Left cardiac atrium (tissue), 4 donors: Measurements from ENCODE around the gene MEF2A. TPM values are rescaled to one million over a fixed set of nuclear protein-coding genes. Genes with fewer than 3 reads are reported as not detected.
A peak's percentile ranks its signal among the peaks of the same experiment; 100 is the strongest.

Source experiments
- ATAC-seq, 2 donors: fragments of 200-7000 bp; cut with Tn5 transposase; one replicate each; pipeline ENCODE4 v1.9.1; 2020; ENCODE audit warnings: mild to moderate bottlenecking in 2 of 2, moderate library complexity in 2 of 2
- DNase-seq: peaks from one replicate; pipeline ENCODE4 v3.0.0-alpha.2; 2020
- intact Hi-C, 2 donors: fragments of 100-400 bp; cut with DNase I; formaldehyde crosslinking; loops; one replicate each; pipeline versions ENCODE4 v1.14.1 to v1.15.1; 2022 to 2023
- total RNA-seq, 2 donors: library from RNA; stranded (reverse); fragmentation: NEBNext Ultra II Directional; extraction: Animal tissue kit (Norgen Biotek cat#: 25700); gene quantifications; one replicate each; pipeline ENCODE4 v1.2.1, GENCODE V29; 2021
- donor health status: DM: no; HTN: yes; CAD: no.
- donor health status: DM: no; HTN: yes; CAD: no; lungs with severe emphysema.
- donor health status: DM: yes; HTN: yes; CAD: no.
- donor health status: Dilated cardiomyopathy.

The MEF2A gene
- total RNA-seq, 2 donors from 2014 or later: 96.0 to 145 TPM

GRCh38 chr15:99712415-99712814, 146.6 kb downstream of the MEF2A start:
- intact Hi-C loops: no loop called here
- ATAC-seq: no peak
- no peak for DNase-seq

GRCh38 chr15:99716540-99717095, 150.8 kb downstream of the MEF2A start:
- no peak for DNase-seq
- intact Hi-C loops: loop anchor here in 1 of 2 donors (5.0 kb wide), 1 partner anchor 429 kb away; no protein-coding TSS in a partner anchor
- ATAC-seq: peak; percentile 35 to 38

GRCh38 chr15:99717161-99718009, 151.6 kb downstream of the MEF2A start:
- intact Hi-C loops: loop anchor here in 1 of 2 donors (5.0 kb wide), 1 partner anchor 430 kb away; no protein-coding TSS in a partner anchor
- ATAC-seq (peak; percentile 68 to 79), DNase-seq (peak; percentile 56)

- DNase-seq (no peak), ATAC-seq (peak in 1 of 2 donors; percentile 24)
- intact Hi-C loops: loop anchor here in 1 of 2 donors (5.0 kb wide), 1 partner anchor 431 kb away; no protein-coding TSS in a partner anchor
These were observed 152.6 kb downstream of the MEF2A start for GRCh38 chr15:99718421-99718820.

- DNase-seq (no peak), ATAC-seq (no peak)
- intact Hi-C loops: loop anchor here in 1 of 2 donors (5.0 kb wide), 1 partner anchor 432 kb away; no protein-coding TSS in a partner anchor
These were observed 153.3 kb downstream of the MEF2A start for GRCh38 chr15:99719096-99719541.

- ATAC-seq (no peak), DNase-seq (no peak)
- intact Hi-C loops: loop anchor here in 1 of 2 donors (10.0 kb wide), 1 partner anchor 436 kb away; no protein-coding TSS in a partner anchor
These were observed 154.7 kb downstream of the MEF2A start for GRCh38 chr15:99720533-99720932.

GRCh38 chr15:99721104-99721778, 155.5 kb downstream of the MEF2A start:
- intact Hi-C loops: loop anchor here in 1 of 2 donors (10.0 kb wide), 1 partner anchor 436 kb away; no protein-coding TSS in a partner anchor
- no peak for DNase-seq

GRCh38 chr15:99721896-99722295, 156.1 kb downstream of the MEF2A start:
- ATAC-seq (no peak), DNase-seq (no peak)
- intact Hi-C loops: loop anchor here in 1 of 2 donors (10.0 kb wide), 1 partner anchor 437 kb away; no protein-coding TSS in a partner anchor

More at GRCh38 chr15:99721104-99721778, 155.5 kb downstream of the MEF2A start:
- no peak for ATAC-seq

GRCh38 chr15:99722406-99722805, 156.6 kb downstream of the MEF2A start:
- intact Hi-C loops: loop anchor here in 1 of 2 donors (10.0 kb wide), 1 partner anchor 438 kb away; no protein-coding TSS in a partner anchor
- ATAC-seq: no peak
- no peak for DNase-seq

- ATAC-seq (no peak), DNase-seq (no peak)
- intact Hi-C loops: loop anchor here in 1 of 2 donors (10.0 kb wide), 1 partner anchor 442 kb away; no protein-coding TSS in a partner anchor
These were observed 160.5 kb downstream of the MEF2A start for GRCh38 chr15:99726333-99726732.

- intact Hi-C loops: loop anchor here in 1 of 2 donors (10.0 kb wide), 1 partner anchor 443 kb away; no protein-coding TSS in a partner anchor
- no peak for ATAC-seq
These were observed 161.5 kb downstream of the MEF2A start for GRCh38 chr15:99727330-99727729.

GRCh38 chr15:99727733-99728132, 161.9 kb downstream of the MEF2A start:
- intact Hi-C loops: loop anchor here (2.0 to 10.0 kb wide), 2 partner anchors 13 to 443 kb away; no protein-coding TSS in a partner anchor
- peak in 1 of 2 donors; percentile 11 for ATAC-seq

More at GRCh38 chr15:99727330-99727729, 161.5 kb downstream of the MEF2A start:
- no peak for DNase-seq

GRCh38 chr15:99728916-99729315, 163.1 kb downstream of the MEF2A start:
- no peak for DNase-seq

More at GRCh38 chr15:99727733-99728132, 161.9 kb downstream of the MEF2A start:
- DNase-seq: no peak

GRCh38 chr15:99729327-99729726, 163.5 kb downstream of the MEF2A start:
- intact Hi-C loops: loop anchor here (2.0 to 10.0 kb wide), 2 partner anchors 15 to 445 kb away; no protein-coding TSS in a partner anchor
- DNase-seq (no peak), ATAC-seq (no peak)

More at GRCh38 chr15:99728916-99729315, 163.1 kb downstream of the MEF2A start:
- no peak for ATAC-seq
- intact Hi-C loops: loop anchor here (2.0 to 10.0 kb wide), 2 partner anchors 14 to 444 kb away; no protein-coding TSS in a partner anchor

- intact Hi-C loops: loop anchor here (2.0 to 10.0 kb wide), 3 partner anchors 15 to 458 kb away; no protein-coding TSS in a partner anchor
- peak; percentile 48 for DNase-seq
- no peak for ATAC-seq
These were observed 164.1 kb downstream of the MEF2A start for GRCh38 chr15:99729920-99730319.

- DNase-seq (no peak), ATAC-seq (no peak)
- intact Hi-C loops: loop anchor here in 1 of 2 donors (5.0 kb wide), 1 partner anchor 459 kb away; no protein-coding TSS in a partner anchor
These were observed 165.7 kb downstream of the MEF2A start for GRCh38 chr15:99731336-99732123.

- ATAC-seq: peak; percentile 5 to 16
- intact Hi-C loops: loop anchor here in 1 of 2 donors (5.0 kb wide), 1 partner anchor 460 kb away; no protein-coding TSS in a partner anchor
- no peak for DNase-seq
These were observed 166.5 kb downstream of the MEF2A start for GRCh38 chr15:99732124-99732750.
